GM18873 (cell line): ENCODE measurements around the gene MAP3K6.
"Not testable (repeated sequence)": the region's sequence is repeated elsewhere in the genome, so short reads cannot be mapped to it uniquely, and the experiment has no call there.

Experiments used
- ATAC-seq: cut with Tn5 transposase; IDR thresholded peaks from one replicate; pipeline ENCODE4 v1.9.1; 2021; ENCODE audit warnings: mild to moderate bottlenecking, moderate library complexity, moderate number of reproducible peaks; ENCODE audit not compliant: unreplicated experiment, low FRiP score

Gene MAP3K6

DNA sequence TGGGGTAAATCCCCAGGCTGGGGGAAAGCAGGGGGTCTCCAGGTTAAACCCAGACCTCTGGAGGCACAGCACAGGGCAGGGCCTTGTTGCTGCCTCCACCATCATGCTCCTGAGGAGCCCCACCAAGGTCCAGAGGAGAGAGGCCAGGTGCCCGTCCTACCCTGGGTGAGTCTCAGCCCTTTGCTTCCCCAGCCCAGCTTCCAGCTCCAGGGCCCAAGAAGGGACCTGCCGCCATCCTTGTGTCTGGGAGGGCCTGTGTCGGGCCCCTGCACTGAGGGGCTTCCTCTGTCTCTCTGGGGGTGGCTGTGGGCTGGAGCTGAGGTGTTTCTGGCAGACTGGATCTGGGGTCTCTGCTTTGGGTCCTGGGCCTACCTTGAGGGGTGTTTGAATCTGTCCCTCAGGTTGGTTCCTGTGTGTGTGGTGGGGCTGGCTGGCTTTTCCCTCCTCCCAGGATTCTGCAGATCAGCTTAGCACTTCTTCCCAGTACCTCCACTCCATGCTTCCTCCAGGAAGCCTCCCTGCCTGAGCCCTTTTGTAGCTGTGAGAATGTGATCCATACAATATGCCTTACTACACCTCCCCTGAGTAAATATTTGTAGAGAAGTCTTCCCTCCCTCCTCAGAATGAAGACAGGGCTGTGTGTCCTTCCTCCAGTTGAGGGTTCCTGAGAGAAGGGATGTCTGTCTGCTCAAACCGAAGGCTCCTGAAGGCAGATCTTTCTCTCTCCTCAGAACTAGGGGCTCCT lies 31.8 kb upstream of the MAP3K6 start:
- ATAC-seq: no peak

GRCh38 chr1:27397749-27398148 lies 31.0 kb upstream of the MAP3K6 start:
- ATAC-seq: no peak

DNA sequence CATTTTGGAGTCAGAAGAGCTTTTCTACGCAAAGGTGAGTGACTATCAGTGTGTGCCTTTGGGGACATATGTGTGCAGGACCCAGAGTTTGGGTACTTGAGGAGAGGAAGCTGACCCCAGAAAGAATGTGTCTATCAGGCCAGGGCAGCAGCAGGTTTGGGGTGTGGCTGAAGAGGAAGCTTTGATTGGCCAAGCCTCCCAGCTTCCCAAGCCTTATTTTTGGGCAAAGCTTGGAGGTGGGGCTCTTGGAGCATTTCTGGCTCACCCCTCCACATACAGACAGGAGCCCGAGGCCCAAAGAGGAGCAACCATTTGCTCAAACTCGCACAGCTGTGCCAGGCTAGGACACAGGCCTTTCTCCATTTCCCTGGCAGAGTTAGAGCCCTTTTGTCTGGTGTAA lies 30.3 kb upstream of the MAP3K6 start:
- ATAC-seq: no peak

- ATAC-seq: no peak
These were observed 28.9 kb upstream of the MAP3K6 start for GRCh38 chr1:27395441-27396195.

- ATAC-seq: no peak
These were observed 28.2 kb upstream of the MAP3K6 start for GRCh38 chr1:27394925-27395324.

DNA sequence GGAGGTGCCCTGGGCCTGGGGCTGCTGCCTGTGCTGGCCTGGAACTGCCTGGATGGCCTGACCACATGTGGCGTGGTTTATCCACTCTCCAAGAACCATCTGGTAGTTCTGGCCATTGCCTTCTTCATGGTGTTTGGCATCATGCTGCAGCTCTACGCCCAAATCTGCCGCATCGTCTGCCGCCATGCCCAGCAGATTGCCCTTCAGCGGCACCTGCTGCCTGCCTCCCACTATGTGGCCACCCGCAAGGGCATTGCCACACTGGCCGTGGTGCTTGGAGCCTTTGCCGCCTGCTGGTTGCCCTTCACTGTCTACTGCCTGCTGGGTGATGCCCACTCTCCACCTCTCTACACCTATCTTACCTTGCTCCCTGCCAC lies 27.5 kb upstream of the MAP3K6 start:
- no peak for ATAC-seq

DNA sequence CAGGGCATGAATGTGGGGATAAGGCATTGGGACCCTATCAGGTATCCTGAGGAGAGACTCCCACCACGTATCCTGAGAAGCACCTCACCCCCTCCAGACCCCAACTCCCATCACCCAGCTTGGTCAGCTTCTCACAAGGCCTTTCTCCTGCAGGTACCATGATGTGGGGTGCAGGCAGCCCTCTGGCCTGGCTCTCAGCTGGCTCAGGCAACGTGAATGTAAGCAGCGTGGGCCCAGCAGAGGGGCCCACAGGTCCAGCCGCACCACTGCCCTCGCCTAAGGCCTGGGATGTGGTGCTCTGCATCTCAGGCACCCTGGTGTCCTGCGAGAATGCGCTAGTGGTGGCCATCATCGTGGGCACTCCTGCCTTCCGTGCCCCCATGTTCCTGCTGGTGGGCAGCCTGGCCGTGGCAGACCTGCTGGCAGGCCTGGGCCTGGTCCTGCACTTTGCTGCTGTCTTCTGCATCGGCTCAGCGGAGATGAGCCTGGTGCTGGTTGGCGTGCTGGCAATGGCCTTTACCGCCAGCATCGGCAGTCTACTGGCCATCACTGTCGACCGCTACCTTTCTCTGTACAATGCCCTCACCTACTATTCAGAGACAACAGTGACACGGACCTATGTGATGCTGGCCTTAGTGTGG lies 27.0 kb upstream of the MAP3K6 start:
- no peak for ATAC-seq

DNA sequence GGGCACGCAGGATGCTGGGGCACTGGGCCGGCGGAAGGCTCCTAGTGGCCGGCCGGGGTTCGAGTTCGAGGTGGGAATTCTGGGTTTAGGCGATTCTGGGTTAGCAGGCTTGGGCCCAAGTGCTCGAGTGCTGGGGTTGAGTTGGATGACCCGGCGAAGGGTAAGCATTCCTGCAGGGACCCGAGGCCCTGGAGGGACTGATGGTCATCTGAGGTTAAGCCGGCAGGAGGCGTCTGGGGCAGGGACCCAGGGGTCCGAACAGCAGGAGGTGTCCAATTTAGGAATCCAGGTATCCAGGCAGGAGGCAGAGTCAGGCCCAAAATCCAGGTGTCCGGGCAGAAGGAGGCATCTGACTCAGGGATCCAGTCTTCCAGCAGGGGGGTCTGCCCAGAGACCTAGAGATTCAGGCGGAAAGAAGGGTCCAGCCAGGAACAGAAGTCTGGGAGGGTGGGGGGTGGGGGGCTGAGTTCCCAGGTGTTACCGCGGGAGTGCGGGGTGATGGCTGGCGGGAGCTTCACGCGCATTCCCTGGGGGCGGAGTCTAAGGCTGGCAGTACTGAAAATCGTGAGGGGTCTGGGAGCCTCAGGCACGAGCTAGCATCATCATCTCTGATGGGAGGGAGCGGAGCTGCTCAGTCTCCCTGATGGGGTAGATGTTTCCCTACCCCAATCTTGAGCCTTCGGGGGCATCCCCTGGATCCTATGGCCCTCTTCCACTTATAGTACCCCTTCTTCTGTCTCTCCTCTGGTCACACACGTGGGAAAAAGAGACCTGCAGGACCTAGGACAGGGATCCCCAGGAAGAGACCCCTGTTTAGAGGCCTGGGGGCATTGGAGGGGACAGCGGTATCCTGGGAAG lies 26.2 kb upstream of the MAP3K6 start:
- ATAC-seq: no peak

DNA sequence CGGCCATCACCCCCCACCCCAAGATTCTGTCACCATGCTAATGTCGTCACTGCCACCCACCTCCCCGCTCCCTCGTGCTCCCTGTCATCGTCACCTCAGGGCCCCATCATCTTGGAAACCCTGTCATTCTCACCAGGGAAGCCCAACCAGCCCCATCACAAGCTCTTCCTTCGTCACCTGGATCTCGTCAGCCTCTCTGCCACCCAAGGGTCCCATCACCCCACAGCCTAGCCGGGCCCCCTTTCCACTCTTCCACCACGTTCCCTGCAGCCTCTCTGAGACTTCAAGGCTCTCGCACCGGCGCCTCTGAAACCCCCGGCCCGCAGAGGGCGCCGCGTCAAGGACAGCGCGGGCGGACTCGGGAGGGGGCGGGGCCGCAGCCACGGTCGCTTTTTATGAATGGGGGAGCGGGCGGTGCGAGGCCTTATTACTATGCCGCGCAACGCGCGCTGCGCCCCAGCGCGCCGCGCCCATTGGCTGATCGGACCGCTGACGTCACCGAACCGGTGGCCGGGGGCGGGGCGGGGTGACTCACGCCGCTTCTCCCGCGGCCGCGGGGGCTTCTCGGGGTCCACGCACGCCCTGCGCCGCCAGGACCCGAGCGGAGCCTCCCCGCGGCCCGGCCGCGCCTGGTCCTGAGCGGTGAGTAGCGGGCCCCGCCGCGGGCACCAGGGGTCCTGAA lies 25.5 kb upstream of the MAP3K6 start, which contains the start of gene GPR3:
Gene GPR3, plus strand, starts transcription at position 527 of the 682 bp plus-strand sequence. CDS start 1,177 bp downstream, outside the sequence.
- ATAC-seq: peak; percentile 54

DNA sequence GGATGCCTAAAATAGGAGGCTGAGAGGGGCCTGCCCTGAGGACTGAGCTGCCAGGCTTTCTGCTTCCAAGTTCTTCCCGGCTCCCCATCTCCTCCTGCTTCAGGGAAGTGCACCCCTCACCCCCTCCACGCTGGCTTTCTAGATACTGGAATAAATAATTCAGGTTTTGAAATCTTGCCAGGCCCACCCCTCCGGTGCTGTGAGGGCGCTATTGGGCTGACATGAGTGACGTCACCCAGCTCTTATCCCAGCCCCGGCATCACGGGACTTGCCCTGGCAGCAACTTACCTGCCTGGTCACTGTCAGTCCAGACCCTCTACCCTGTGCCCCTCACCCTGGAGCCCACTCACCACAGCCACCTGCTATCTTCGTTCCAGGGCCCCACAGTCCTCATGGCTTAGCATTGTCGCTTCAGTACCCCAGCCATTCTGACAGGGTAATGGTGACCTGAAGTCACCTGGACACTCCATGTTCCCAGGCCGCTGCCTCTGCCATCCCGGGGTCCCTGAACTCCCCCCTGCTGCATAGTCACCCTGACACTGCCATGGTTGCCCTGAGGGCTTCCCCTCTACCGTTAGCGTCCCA lies 24.8 kb upstream of the MAP3K6 start:
- no peak for ATAC-seq

GRCh38 chr1:27388337-27389005 lies 21.7 kb upstream of the MAP3K6 start:
- no peak for ATAC-seq

DNA sequence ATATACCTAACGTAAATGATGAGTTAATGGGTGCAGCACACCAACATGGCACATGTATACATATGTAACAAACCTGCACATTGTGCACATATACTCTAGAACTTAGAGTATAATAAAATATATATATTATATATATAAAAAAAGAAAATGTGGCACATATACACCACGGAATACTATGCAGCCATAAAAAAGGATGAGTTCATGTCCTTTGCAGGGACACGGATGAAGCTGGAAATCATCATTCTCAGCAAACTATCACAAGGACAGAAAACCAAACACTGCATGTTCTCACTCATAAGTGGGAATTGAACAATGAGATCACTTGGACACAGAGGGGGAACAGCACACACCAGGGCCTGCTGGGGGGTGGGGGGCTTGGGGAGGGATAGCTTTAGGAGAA lies 18.0 kb upstream of the MAP3K6 start:
- ATAC-seq: not testable (repeated sequence)

- ATAC-seq: no peak
These were observed 16.9 kb upstream of the MAP3K6 start for GRCh38 chr1:27383661-27384060.

GRCh38 chr1:27383039-27383605 lies 16.4 kb upstream of the MAP3K6 start, which contains the start of gene CD164L2:
CD164L2 (minus strand) TSS chr1:27383333; CDS start chr1:27383239, 94 bp downstream.
- no peak for ATAC-seq

DNA sequence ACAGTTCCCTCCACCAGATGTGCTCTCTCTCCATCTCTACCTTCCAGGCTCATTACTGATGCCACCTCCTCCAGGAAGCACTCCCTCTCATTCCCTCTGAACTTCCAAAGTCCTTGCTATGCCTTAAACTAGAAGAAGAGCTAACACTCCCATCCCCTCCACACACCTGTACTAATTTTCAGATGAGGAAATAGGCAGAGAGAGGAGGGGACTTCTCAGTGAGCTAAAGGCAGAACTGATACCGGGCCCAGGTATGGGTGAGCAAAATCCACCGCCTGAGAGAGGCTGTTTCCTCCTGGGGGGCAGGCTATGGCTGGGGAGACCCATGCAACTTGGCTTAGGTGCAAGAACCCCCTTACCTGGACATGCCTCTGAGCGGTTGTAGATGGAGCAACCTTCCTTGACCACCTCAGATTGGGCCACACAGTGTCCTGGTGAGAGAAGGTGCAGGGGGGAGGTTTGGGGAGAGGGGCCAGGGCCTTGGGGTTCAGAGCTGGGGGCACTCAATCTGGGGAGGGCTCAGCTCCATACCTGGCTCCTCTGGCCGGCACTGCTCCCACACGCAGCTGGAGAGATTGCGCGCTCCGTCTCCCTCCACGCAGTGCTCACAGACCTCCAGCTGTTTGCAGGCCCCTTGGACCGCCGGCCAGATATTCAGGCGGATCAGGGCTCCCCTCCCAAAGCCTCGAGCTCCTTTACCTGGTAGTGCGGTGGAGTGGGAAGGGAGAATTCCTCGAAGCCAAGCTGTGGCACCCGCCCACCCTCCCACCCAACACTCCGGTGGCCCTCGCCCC lies 15.4 kb upstream of the MAP3K6 start:
- no peak for ATAC-seq

DNA sequence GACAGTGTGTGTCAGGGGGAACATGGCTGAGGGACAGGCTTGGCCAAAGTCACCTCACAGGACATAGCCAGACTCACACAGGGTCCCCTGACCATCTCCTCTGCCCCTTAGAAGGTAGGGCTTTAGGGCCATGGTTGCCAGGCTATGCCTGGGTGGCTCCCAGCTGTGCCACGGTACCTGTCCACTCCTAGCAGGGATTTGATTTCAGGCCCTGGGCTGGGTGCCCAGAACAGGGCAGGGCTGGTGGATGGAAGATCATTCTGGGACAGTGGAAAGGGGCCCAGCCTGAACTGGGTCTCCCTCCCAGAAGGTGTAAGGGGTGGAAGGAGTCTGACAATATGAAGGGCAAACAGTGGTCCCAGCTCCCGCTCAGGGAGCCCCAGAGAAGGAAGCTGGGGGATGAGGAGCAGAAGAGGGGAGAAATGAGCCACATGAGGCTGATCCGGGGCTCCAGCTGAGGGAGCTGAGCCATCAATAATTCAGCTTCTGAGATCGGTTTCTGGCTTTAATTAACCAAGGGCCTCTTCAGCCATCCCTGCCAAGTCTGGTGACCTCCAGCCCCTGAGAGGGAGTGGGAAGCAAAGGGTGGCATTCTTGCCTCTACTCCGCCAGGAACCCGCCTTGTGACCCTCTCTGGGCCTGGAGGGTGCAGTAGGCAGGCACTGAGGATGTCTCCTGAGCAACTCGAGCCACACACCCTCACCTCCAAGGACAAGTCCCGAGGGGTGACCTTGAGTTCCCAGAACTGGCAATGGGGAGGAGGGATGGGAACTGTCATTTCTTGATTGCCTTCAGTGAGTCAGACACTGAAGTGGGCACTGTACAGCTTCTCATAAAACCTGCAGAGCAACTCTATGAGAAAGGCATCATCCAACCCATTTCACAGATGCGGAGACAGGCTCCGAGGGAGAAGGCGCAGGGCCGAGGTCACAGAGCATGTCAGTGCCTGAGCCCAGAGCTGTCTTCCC lies 14.3 kb upstream of the MAP3K6 start:
- no peak for ATAC-seq

- no peak for ATAC-seq
These were observed 13.5 kb upstream of the MAP3K6 start for GRCh38 chr1:27380224-27380623.
